HEK293 (cell line): ENCODE measurements around the gene ARHGAP23.
A peak's percentile ranks its signal among the peaks of the same experiment; 100 is the strongest.

ENCODE experiments used
- MZF1 ChIP-seq: fragments of 450-650 bp; formaldehyde crosslinking; IDR thresholded peaks from 2 replicates; pipeline ENCODE4 v1.5.1; 2017; ENCODE audit warnings: missing biosample characterization, missing genetic modification characterization, borderline replicate concordance
- SALL2 ChIP-seq: fragments of 450-650 bp; formaldehyde crosslinking; IDR thresholded peaks from 2 replicates; pipeline ENCODE4 v1.5.0; 2017; ENCODE audit warnings: missing biosample characterization, mild to moderate bottlenecking, missing genetic modification characterization, borderline replicate concordance
- ZNF239 ChIP-seq: fragments of 450-650 bp; formaldehyde crosslinking; IDR thresholded peaks from 2 replicates; pipeline ENCODE4 v1.5.1; 2016; ENCODE audit warnings: missing biosample characterization, missing genetic modification characterization
- TF ChIP-seq, protein P1 (sequence below): fragments of 450-650 bp; IDR thresholded peaks from 2 replicates; pipeline ENCODE4 v1.5.1; 2018; ENCODE audit warnings: missing biosample characterization, mild to moderate bottlenecking, missing genetic modification characterization
- TF ChIP-seq, protein P2 (sequence below): fragments of 450-650 bp; formaldehyde crosslinking; IDR thresholded peaks from 2 replicates; pipeline ENCODE4 v1.5.1; 2016; ENCODE audit warnings: missing biosample characterization, missing genetic modification characterization
- TF ChIP-seq, protein P3 (sequence below): fragments of 450-650 bp; formaldehyde crosslinking; IDR thresholded peaks from 2 replicates; pipeline ENCODE4 v1.5.1; 2016; ENCODE audit warnings: missing biosample characterization, missing genetic modification characterization
- TF ChIP-seq, protein P4 (sequence below): fragments of 450-650 bp; formaldehyde crosslinking; IDR thresholded peaks from 2 replicates; pipeline ENCODE4 v1.5.1; 2016; ENCODE audit warnings: missing biosample characterization, missing genetic modification characterization
- TF ChIP-seq, protein P5 (sequence below): fragments of 450-650 bp; formaldehyde crosslinking; IDR thresholded peaks from 2 replicates; pipeline ENCODE4 v1.5.1; 2017; ENCODE audit warnings: missing biosample characterization, missing genetic modification characterization
- TF ChIP-seq, protein P6 (sequence below): fragments of 450-650 bp; formaldehyde crosslinking; IDR thresholded peaks from 2 replicates; pipeline ENCODE4 v1.5.1; 2016; ENCODE audit warnings: missing biosample characterization, missing genetic modification characterization
- TF ChIP-seq, protein P7 (sequence below): fragments of 450-650 bp; formaldehyde crosslinking; IDR thresholded peaks from 2 replicates; pipeline ENCODE4 v1.5.0; 2017; ENCODE audit warnings: missing biosample characterization, missing genetic modification characterization, borderline replicate concordance
- TF ChIP-seq, protein P8 (sequence below): fragments of 450-650 bp; formaldehyde crosslinking; IDR thresholded peaks from 2 replicates; pipeline ENCODE4 v1.5.1; 2016; ENCODE audit warnings: missing biosample characterization, missing genetic modification characterization

DNA sequence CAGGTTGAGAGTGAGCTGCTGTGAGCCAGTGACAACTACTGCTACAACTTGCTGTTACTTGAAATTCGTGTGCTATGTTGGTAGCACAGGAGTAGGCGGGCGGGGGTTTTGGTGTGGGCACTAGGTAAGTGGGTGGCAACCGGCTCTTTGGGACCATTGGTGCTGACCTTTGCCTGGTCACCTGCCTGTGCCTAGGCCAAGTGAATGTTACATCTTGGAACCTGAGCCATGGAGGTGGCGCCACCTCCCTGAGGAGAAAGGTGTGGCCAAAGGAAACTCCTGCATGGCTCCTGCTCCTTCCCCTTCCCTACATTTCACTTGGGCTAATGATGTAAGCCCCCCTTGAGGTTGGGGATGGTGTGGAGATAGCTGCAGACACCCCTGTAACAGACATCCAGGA lies 25.4 kb upstream of the ARHGAP23 start:
- TF ChIP-seq, protein P1, sequence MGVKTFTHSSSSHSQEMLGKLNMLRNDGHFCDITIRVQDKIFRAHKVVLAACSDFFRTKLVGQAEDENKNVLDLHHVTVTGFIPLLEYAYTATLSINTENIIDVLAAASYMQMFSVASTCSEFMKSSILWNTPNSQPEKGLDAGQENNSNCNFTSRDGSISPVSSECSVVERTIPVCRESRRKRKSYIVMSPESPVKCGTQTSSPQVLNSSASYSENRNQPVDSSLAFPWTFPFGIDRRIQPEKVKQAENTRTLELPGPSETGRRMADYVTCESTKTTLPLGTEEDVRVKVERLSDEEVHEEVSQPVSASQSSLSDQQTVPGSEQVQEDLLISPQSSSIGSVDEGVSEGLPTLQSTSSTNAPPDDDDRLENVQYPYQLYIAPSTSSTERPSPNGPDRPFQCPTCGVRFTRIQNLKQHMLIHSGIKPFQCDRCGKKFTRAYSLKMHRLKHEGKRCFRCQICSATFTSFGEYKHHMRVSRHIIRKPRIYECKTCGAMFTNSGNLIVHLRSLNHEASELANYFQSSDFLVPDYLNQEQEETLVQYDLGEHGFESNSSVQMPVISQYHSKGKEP (tag by site-specific recombination) = no peak
- TF ChIP-seq ZNF239 (tag by site-specific recombination) (no peak), MZF1 (no peak), SALL2 (tag by site-specific recombination) (no peak)
- TF ChIP-seq, protein P2, sequence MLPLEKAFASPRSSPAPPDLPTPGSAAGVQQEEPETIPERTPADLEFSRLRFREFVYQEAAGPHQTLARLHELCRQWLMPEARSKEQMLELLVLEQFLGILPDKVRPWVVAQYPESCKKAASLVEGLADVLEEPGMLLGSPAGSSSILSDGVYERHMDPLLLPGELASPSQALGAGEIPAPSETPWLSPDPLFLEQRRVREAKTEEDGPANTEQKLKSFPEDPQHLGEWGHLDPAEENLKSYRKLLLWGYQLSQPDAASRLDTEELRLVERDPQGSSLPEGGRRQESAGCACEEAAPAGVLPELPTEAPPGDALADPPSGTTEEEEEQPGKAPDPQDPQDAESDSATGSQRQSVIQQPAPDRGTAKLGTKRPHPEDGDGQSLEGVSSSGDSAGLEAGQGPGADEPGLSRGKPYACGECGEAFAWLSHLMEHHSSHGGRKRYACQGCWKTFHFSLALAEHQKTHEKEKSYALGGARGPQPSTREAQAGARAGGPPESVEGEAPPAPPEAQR = no peak
- TF ChIP-seq, protein P3, sequence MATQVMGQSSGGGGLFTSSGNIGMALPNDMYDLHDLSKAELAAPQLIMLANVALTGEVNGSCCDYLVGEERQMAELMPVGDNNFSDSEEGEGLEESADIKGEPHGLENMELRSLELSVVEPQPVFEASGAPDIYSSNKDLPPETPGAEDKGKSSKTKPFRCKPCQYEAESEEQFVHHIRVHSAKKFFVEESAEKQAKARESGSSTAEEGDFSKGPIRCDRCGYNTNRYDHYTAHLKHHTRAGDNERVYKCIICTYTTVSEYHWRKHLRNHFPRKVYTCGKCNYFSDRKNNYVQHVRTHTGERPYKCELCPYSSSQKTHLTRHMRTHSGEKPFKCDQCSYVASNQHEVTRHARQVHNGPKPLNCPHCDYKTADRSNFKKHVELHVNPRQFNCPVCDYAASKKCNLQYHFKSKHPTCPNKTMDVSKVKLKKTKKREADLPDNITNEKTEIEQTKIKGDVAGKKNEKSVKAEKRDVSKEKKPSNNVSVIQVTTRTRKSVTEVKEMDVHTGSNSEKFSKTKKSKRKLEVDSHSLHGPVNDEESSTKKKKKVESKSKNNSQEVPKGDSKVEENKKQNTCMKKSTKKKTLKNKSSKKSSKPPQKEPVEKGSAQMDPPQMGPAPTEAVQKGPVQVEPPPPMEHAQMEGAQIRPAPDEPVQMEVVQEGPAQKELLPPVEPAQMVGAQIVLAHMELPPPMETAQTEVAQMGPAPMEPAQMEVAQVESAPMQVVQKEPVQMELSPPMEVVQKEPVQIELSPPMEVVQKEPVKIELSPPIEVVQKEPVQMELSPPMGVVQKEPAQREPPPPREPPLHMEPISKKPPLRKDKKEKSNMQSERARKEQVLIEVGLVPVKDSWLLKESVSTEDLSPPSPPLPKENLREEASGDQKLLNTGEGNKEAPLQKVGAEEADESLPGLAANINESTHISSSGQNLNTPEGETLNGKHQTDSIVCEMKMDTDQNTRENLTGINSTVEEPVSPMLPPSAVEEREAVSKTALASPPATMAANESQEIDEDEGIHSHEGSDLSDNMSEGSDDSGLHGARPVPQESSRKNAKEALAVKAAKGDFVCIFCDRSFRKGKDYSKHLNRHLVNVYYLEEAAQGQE (tag by site-specific recombination) = no peak
- TF ChIP-seq, protein P4, sequence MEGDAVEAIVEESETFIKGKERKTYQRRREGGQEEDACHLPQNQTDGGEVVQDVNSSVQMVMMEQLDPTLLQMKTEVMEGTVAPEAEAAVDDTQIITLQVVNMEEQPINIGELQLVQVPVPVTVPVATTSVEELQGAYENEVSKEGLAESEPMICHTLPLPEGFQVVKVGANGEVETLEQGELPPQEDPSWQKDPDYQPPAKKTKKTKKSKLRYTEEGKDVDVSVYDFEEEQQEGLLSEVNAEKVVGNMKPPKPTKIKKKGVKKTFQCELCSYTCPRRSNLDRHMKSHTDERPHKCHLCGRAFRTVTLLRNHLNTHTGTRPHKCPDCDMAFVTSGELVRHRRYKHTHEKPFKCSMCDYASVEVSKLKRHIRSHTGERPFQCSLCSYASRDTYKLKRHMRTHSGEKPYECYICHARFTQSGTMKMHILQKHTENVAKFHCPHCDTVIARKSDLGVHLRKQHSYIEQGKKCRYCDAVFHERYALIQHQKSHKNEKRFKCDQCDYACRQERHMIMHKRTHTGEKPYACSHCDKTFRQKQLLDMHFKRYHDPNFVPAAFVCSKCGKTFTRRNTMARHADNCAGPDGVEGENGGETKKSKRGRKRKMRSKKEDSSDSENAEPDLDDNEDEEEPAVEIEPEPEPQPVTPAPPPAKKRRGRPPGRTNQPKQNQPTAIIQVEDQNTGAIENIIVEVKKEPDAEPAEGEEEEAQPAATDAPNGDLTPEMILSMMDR (tag by site-specific recombination) = peak; percentile 13; the same call in 1 of the 2 replicates
- TF ChIP-seq, protein P5, sequence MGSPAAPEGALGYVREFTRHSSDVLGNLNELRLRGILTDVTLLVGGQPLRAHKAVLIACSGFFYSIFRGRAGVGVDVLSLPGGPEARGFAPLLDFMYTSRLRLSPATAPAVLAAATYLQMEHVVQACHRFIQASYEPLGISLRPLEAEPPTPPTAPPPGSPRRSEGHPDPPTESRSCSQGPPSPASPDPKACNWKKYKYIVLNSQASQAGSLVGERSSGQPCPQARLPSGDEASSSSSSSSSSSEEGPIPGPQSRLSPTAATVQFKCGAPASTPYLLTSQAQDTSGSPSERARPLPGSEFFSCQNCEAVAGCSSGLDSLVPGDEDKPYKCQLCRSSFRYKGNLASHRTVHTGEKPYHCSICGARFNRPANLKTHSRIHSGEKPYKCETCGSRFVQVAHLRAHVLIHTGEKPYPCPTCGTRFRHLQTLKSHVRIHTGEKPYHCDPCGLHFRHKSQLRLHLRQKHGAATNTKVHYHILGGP = no peak
- TF ChIP-seq, protein P6, sequence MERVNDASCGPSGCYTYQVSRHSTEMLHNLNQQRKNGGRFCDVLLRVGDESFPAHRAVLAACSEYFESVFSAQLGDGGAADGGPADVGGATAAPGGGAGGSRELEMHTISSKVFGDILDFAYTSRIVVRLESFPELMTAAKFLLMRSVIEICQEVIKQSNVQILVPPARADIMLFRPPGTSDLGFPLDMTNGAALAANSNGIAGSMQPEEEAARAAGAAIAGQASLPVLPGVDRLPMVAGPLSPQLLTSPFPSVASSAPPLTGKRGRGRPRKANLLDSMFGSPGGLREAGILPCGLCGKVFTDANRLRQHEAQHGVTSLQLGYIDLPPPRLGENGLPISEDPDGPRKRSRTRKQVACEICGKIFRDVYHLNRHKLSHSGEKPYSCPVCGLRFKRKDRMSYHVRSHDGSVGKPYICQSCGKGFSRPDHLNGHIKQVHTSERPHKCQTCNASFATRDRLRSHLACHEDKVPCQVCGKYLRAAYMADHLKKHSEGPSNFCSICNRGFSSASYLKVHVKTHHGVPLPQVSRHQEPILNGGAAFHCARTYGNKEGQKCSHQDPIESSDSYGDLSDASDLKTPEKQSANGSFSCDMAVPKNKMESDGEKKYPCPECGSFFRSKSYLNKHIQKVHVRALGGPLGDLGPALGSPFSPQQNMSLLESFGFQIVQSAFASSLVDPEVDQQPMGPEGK (tag by site-specific recombination) = no peak
- TF ChIP-seq, protein P7, sequence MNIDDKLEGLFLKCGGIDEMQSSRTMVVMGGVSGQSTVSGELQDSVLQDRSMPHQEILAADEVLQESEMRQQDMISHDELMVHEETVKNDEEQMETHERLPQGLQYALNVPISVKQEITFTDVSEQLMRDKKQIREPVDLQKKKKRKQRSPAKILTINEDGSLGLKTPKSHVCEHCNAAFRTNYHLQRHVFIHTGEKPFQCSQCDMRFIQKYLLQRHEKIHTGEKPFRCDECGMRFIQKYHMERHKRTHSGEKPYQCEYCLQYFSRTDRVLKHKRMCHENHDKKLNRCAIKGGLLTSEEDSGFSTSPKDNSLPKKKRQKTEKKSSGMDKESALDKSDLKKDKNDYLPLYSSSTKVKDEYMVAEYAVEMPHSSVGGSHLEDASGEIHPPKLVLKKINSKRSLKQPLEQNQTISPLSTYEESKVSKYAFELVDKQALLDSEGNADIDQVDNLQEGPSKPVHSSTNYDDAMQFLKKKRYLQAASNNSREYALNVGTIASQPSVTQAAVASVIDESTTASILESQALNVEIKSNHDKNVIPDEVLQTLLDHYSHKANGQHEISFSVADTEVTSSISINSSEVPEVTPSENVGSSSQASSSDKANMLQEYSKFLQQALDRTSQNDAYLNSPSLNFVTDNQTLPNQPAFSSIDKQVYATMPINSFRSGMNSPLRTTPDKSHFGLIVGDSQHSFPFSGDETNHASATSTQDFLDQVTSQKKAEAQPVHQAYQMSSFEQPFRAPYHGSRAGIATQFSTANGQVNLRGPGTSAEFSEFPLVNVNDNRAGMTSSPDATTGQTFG (tag by site-specific recombination) = no peak
- TF ChIP-seq, protein P8, sequence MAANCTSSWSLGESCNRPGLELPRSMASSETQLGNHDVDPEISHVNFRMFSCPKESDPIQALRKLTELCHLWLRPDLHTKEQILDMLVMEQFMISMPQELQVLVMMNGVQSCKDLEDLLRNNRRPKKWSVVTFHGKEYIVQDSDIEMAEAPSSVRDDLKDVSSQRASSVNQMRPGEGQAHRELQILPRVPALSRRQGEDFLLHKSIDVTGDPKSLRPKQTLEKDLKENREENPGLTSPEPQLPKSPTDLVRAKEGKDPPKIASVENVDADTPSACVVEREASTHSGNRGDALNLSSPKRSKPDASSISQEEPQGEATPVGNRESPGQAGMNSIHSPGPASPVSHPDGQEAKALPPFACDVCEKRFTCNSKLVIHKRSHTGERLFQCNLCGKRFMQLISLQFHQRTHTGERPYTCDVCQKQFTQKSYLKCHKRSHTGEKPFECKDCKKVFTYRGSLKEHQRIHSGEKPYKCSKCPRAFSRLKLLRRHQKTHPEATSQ = no peak
